8988T (cell line): ENCODE measurements around the gene ZNF444.
"Not testable (repeated sequence)": the region's sequence is repeated elsewhere in the genome, so short reads cannot be mapped to it uniquely, and the experiment has no call there.

Experiments used
- DNase-seq: peaks from one replicate; pipeline ENCODE4 v3.0.0; 2011

Gene ZNF444

DNA sequence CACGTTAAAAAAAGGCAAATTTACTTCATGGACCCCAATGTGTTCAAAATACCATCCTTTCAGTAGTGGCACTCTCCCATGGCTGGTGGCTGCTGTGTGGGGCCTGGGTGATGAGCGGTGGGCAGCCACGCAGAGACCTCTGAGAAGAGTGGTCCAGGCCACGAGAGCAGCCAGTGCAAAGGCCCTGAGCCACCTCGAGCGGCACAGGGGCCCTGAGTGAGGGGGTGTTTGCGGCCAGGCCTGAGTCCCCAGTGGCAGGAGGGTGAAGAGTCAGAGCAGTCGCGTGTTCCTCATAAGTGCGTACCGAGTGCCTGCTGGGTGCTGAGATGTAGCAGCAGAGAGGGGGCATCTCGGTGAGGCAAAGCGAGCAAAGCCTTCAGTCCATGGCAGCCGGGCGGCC lies 7.0 kb downstream of the ZNF444 start:
- DNase-seq: no peak

- not testable (repeated sequence) for DNase-seq
Observed at GRCh38 chr19:56148955-56149655, 8.0 kb downstream of the ZNF444 start.

- no peak for DNase-seq
Observed at GRCh38 chr19:56149656-56150038, 8.6 kb downstream of the ZNF444 start.

GRCh38 chr19:56150358-56150757 lies 9.3 kb downstream of the ZNF444 start:
- no peak for DNase-seq

DNA sequence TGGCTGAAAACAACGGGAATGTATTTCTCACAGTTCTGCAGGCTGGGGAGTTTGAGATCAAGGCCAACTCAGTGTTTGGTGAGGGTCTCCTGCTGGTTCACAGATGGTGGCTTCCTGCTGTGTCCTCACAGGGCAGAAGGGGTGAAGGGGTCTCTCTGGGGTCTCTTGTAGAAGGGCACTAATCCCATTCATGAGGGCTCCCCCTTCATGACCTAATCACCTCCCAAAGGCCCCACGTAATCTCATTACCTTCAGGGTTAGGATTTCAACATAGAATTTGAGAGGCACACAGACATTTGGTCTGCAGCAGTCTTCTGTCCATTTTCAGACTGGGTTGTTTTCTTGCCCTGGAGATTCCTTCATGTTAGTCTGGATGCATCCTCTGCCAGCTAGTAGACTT lies 11.6 kb downstream of the ZNF444 start:
- DNase-seq: no peak

GRCh38 chr19:56153507-56153906 lies 12.4 kb downstream of the ZNF444 start:
- DNase-seq: no peak

DNA sequence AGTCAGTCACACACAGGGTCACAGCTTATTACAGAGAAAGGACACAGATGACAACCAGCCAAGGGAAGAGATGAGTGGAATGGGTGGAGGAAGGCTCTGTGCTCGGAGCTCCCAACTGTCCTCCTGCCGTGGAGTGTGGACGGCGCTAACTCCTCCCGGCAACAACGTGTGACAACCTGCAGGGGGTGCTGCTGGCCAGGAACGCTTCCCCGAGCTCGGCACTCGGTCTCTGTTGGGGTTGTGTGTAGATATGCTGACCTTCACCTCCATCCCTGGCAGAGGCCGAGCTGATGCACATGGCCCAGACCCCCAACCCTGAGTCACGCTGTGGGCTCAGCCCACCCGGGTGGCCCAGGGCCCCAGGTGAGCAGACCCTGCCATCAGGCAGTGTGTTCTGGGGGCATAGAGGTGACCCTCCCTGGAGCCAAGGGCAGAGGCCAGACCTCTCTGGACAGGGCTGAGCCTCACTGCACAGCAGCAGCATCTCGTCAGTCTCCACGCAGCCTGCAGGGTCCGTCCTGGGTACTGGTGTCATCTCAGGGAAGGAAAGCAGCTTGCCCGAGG lies 14.1 kb downstream of the ZNF444 start:
- no peak for DNase-seq

DNA sequence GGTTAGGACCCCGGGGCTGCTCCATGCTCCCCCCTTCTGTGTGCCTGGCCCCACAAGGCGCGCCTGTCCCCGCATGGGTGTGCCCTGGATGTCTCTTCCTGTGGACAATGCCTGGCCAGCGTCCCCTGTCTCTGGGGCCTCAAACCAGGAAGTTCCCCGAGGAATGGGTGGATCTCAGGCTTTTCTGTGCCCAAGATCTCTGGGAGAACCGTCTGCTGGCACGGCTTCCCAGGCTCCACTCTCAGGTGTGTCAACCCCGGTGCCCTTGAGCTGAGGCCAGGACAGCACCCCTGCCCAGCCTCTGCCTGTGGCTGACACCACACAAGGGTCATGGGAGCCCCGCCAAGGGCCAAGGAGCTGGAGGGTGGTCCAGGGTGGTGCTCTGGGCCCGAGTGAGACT lies 15.7 kb downstream of the ZNF444 start:
- no peak for DNase-seq

GRCh38 chr19:56158170-56158757 lies 17.2 kb downstream of the ZNF444 start:
- DNase-seq: no peak

DNA sequence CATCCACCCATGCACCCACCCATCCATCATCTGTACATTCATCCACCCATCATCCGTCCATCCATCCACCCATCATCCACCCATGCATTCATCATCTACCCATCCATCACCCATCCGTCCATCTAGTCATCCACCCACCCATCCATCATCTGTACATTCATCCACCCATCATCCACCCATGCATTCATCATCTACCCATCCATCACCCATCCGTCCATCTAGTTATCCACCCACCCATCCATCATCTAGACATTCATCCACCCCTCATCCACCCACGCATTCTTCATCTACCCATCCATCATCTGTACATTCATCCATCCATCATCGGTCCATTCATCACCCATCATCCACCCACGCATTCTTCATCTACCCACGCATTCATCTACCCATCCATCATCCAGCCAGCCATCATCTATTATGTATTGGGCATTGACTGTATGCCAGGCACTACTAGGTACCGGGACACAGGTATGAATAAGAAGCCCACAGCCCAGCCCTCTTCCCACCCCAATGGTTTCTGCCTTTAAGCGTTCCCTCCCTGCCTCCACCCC lies 18.0 kb downstream of the ZNF444 start:
- no peak for DNase-seq

DNA sequence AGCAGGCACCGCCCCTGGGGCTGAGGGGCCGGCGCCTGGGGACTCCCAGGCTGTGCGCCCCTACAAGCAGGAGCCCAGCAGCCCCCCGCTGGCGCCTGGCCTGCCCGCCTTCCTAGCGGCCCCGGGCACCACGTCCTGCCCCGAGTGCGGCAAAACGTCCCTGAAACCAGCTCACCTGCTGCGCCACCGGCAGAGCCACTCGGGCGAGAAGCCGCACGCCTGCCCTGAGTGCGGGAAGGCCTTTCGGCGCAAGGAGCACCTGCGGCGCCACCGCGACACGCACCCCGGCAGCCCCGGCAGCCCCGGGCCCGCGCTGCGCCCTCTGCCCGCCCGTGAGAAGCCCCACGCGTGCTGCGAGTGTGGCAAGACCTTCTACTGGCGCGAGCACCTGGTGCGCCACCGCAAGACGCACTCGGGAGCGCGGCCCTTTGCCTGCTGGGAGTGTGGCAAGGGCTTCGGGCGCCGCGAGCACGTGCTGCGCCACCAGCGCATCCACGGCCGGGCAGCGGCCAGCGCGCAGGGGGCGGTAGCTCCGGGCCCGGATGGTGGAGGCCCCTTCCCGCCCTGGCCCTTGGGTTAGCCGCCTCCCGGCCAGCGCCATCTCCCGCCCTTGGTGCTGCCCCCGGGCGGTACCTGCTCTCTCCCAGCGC lies 18.7 kb downstream of the ZNF444 start:
- no peak for DNase-seq

GRCh38 chr19:56161534-56161933 lies 20.4 kb downstream of the ZNF444 start:
- no peak for DNase-seq

GRCh38 chr19:56162258-56162657 lies 21.2 kb downstream of the ZNF444 start:
- no peak for DNase-seq

DNA sequence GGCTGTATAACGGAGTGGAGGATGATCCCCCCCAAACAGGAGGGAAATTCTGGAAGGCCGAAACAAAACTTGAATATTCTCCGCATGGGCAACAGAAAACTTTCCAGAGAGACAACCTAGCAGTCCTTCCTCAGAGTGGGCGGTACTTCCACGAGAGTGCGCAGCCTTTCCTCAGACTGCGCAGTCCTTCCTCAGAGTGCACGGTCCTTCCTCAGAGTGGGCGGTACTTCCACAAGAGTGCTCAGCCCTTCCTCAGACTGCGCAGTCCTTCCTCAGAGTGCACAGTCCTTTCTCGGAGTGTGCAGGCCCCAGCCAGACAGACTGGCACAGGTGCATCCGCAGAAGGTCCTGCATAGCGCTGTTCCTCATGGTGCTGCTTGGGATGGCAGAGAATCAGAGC lies 22.0 kb downstream of the ZNF444 start:
- no peak for DNase-seq

GRCh38 chr19:56167064-56167578 lies 26.0 kb downstream of the ZNF444 start:
- no peak for DNase-seq

DNA sequence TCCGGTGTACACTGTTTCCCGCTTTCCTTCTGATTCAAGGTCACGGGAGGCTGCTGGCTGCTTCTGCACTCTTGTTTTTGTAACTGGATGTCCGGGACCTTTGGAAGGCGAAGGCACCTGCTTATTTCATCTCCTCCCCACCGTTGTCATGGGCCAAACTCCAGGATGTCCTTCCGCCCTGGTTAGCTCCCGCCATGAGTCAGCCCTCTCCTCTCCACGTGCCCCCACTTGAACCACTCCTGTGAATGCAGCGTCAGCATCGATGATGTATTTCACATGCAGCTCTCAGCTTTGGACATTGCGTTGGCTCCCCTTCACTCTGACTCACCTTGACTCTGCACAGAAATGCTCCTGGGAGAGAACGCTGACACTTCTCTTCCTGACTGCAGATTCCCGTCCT lies 29.2 kb downstream of the ZNF444 start:
- no peak for DNase-seq

DNA sequence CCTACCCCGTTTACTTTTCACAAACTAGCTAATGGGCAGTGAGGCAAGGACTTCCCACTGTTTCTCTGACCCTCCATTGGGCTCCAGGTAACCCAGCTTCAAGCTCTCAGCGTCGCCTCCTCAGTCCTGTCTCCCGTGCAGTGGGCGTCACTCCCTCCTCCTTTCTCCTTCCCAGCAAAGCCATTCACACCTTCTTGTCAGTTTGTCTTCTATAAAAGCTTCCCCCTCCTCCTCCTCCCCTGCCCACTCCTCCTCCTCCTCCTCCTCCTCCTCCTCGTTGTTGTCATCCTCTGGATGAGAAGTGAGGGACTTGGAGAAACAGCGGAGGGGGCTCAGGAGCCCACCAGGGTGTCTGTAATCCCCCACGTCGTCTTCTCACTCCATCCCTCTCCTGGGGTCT lies 33.0 kb downstream of the ZNF444 start:
- no peak for DNase-seq

GRCh38 chr19:56174550-56174949 lies 33.5 kb downstream of the ZNF444 start:
- no peak for DNase-seq

GRCh38 chr19:56175861-56176307 lies 34.8 kb downstream of the ZNF444 start, which contains the start of gene GALP:
Gene GALP, plus strand, starts transcription at chr19:56176008. Its CDS starts 1,101 bp downstream, at chr19:56177109.
- DNase-seq: not testable (repeated sequence)

DNA sequence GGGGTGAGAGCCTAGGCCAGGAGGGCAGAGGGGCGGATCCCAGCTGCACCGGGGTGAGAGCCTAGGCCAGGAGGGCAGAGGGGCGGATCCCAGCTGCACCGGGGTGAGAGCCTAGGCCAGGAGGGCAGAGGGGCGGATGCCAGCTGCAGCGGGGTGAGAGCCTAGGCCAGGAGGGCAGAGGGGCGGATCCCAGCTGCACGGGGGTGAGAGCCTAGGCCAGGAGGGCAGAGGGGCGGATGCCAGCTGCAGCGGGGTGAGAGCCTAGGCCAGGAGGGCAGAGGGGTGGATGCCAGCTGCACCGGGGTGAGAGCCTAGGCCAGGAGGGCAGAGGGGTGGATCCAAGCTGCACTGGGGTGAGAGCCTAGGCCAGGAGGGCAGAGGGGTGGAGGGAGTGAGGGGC lies 35.2 kb downstream of the ZNF444 start:
- DNase-seq: not testable (repeated sequence)

- no peak for DNase-seq
Observed at GRCh38 chr19:56176881-56177280, 35.8 kb downstream of the ZNF444 start.

DNA sequence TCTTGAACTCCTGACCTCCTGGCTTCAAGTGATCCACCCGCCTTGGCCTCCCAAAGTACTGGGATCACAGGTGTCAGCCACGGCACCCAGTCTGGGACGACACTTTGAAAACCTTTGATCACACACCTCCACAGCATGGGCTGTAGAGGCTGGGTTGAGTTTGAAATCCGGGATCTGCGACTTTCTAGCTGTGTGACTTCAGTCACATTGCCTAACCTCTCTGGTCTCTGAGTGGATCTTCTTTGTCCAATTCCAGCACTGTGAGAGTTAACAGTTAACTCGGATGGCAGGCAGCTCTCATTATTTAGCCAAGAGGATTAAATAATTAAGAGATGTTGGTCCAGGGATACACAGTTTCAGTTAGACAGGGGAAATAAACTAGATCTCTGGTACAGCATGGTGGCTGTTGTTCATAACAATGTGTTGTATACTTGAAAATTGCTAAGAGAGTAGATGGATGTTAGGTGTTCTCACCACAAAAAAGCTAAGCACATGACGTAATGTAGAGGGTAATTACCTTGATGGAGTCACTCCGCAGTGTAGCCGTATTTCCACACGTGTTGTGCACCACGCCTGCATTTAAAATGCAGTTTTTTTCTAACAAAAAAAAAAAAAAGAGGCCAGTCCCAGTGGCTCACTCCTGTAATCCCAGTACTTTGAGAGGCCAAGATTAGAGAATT lies 36.6 kb downstream of the ZNF444 start:
- no peak for DNase-seq

DNA sequence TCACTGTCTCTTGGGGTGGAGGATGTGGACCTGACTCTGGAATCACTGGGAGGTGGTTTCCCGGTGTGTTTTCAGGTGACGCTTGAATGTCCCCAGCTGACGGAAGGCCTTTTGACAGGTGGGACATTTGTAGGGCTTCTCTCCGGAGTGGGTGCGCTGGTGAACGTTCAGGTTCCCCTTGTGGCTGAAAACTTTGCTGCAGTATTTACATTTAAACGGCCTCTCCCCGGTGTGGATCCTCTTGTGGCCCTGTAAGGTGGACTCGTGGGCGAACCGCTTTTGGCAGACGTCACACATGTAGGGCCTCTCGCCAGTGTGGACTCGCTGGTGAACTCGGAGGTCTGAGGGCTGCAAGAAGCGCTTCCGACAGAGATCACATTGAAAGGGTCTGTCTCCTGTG lies 48.7 kb downstream of the ZNF444 start:
- no peak for DNase-seq
